Smooth muscle cell (in vitro differentiated cells): ENCODE data around the gene MYADM. TPM values are rescaled to one million over a fixed set of nuclear protein-coding genes. Genes with fewer than 3 reads are reported as not detected.

Source experiments
- DNase-seq: peaks from one replicate; lab custom pipeline; 2025; ENCODE audit not compliant: unreplicated experiment; lab: John Stamatoyannopoulos, UW
- H2AFZ ChIP-seq: fragments of 200-600 bp; sonication (generic); 2 replicates; pipeline ENCODE4 v1.6.0; 2016; ENCODE audit warnings: antibody characterized with exemption, low read depth, mild to moderate bottlenecking
- H3F3A ChIP-seq: fragments of 200-600 bp; sonication (generic); 2 replicates; pipeline ENCODE4 v1.6.0; 2017; ENCODE audit warnings: antibody characterized with exemption, low read depth
- H3K27ac ChIP-seq: fragments of 200-600 bp; sonication (generic); 2 replicates; pipeline ENCODE4 v1.5.1; 2016; ENCODE audit warnings: low read depth, mild to moderate bottlenecking
- H3K27me3 ChIP-seq: fragments of 200-600 bp; sonication (generic); 2 replicates; pipeline ENCODE4 v1.6.1; 2016; ENCODE audit warnings: low read depth, mild to moderate bottlenecking
- H3K36me3 ChIP-seq: fragments of 200-600 bp; sonication (generic); 2 replicates; pipeline ENCODE4 v1.5.1; 2016; ENCODE audit warnings: low read depth
- H3K4me1 ChIP-seq: fragments of 200-600 bp; sonication (generic); 2 replicates; pipeline ENCODE4 v1.5.1; 2016; ENCODE audit warnings: low read depth
- H3K4me2 ChIP-seq: fragments of 200-600 bp; sonication (generic); 2 replicates; pipeline ENCODE4 v1.6.0; 2016; ENCODE audit warnings: mild to moderate bottlenecking
- H3K4me3 ChIP-seq: fragments of 200-600 bp; sonication (generic); 2 replicates; pipeline ENCODE4 v1.5.1; 2016; ENCODE audit warnings: mild to moderate bottlenecking
- H3K79me2 ChIP-seq: fragments of 200-600 bp; sonication (generic); 2 replicates; pipeline ENCODE4 v1.6.0; 2016; ENCODE audit warnings: low read depth, mild to moderate bottlenecking
- H3K9ac ChIP-seq: fragments of 200-600 bp; sonication (generic); 2 replicates; pipeline ENCODE4 v1.6.0; 2016; ENCODE audit warnings: low read depth
- H3K9me3 ChIP-seq: fragments of 200-600 bp; sonication (generic); replicated peaks from 2 replicates; pipeline ENCODE4 v1.5.1; 2016; ENCODE audit warnings: low read depth
- H4K20me1 ChIP-seq: fragments of 200-600 bp; sonication (generic); 2 replicates; pipeline ENCODE4 v1.6.0; 2016; ENCODE audit warnings: low read depth
- WGBS: methylation state at CpG from one replicate; pipeline ENCODE4 v1.1.7; 2016; ENCODE audit warnings: low lambda C conversion rate; 5-methylcytosine and 5-hydroxymethylcytosine counted together
- polyA plus RNA-seq: library from polyadenylated mRNA; unstranded; fragments of >200 nt; fragmentation: Nextera tagmentation; extraction: Ambion mirVana; gene quantifications from 2 replicates; pipeline ENCODE4 v1.2.1, GENCODE V29; 2016
- total RNA-seq: library from RNA; depleted of rRNA; stranded (reverse); fragments of >200 nt; gene quantifications from 2 replicates; pipeline ENCODE4 v1.2.3, GENCODE V29; 2014
- TF ChIP-seq, protein P1 (sequence below): fragments of 200-600 bp; sonication (generic); IDR thresholded peaks from 2 replicates; pipeline ENCODE4 v1.5.1; 2017; ENCODE audit warnings: borderline replicate concordance, mild to moderate bottlenecking, antibody characterized with exemption; ENCODE audit not compliant: insufficient read depth, poor library complexity, severe bottlenecking

The MYADM gene
- total and polyA plus RNA-seq, 2 experiments from 2014 or later = 97.6 to 193 TPM

DNA sequence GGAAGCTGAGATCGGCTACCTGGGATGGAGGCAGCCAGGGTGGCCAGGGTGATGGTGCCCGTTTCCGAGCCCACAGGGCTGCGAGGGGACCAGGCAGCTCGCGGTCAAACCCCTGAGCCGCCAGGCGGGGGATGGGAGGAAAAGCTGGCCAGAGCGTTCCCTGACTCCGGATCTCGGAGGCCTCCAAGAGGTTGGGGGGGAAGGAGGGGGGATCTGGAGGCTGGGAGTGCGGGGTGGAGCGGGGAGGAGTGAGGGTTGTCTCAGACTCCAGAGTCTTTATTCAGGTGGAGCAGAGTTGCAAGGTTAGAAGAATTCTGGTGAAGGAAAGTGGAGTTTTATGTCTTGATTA lies 42.5 kb downstream of the MYADM start:
- H3K27me3 ChIP-seq = peaks cover 64% of the 10 kb centered on the region
- peak overlapping the region; percentile 84 for H3K4me2 ChIP-seq
- H3K9ac ChIP-seq = no peak overlapping the region
- H3K9me3 ChIP-seq = no peaks in the 10 kb centered on the region
- H4K20me1 ChIP-seq = no peaks in the 10 kb centered on the region
- H3K36me3 ChIP-seq = no peaks in the 10 kb centered on the region
- H2AFZ ChIP-seq = no peak overlapping the region
- H3K27ac ChIP-seq = no peak overlapping the region
- peaks cover 6% of the 10 kb centered on the region for H3K4me1 ChIP-seq
- no peaks in the 10 kb centered on the region for H3F3A ChIP-seq
- TF ChIP-seq, protein P1, sequence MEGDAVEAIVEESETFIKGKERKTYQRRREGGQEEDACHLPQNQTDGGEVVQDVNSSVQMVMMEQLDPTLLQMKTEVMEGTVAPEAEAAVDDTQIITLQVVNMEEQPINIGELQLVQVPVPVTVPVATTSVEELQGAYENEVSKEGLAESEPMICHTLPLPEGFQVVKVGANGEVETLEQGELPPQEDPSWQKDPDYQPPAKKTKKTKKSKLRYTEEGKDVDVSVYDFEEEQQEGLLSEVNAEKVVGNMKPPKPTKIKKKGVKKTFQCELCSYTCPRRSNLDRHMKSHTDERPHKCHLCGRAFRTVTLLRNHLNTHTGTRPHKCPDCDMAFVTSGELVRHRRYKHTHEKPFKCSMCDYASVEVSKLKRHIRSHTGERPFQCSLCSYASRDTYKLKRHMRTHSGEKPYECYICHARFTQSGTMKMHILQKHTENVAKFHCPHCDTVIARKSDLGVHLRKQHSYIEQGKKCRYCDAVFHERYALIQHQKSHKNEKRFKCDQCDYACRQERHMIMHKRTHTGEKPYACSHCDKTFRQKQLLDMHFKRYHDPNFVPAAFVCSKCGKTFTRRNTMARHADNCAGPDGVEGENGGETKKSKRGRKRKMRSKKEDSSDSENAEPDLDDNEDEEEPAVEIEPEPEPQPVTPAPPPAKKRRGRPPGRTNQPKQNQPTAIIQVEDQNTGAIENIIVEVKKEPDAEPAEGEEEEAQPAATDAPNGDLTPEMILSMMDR = no peak
- H3K4me3 ChIP-seq = peak overlapping the region; percentile 43
- 4% methylated on average over 3 of the region's 13 CpGs for WGBS
- H3K79me2 ChIP-seq = no peaks in the 10 kb centered on the region
- DNase-seq = no peak

DNA sequence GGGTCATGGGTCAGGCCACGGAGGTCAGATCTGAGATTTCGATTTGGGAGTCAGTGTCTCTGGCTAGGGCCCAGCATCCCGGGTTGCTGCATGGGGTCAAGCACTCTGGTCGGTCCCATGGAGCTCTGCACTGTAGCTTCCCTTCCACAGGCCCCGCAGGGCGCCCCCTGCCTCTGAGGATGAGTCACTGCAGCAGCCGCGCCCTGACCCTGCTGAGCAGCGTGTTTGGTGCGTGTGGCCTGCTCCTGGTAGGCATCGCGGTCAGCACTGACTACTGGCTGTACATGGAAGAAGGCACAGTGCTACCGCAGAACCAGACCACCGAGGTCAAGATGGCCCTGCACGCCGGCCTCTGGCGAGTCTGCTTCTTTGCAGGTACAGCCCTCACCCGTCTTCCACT lies 45.0 kb downstream of the MYADM start:
- Histone ChIP-seq H3K9ac (no peak overlapping the region), H3K4me1 (peaks cover 4% of the 10 kb centered on the region), H3F3A (no peaks in the 10 kb centered on the region), H2AFZ (no peak overlapping the region), H3K4me2 (no peak overlapping the region), H3K9me3 (no peaks in the 10 kb centered on the region), H3K4me3 (no peak overlapping the region), H3K79me2 (no peaks in the 10 kb centered on the region), H4K20me1 (no peaks in the 10 kb centered on the region), H3K27me3 (peaks cover 40% of the 10 kb centered on the region), H3K27ac (no peak overlapping the region), H3K36me3 (no peaks in the 10 kb centered on the region)
- no peak for DNase-seq
- WGBS = 64% methylated on average over 18 of the region's 18 CpGs
- TF ChIP-seq, protein P1 = peak; percentile 25

DNA sequence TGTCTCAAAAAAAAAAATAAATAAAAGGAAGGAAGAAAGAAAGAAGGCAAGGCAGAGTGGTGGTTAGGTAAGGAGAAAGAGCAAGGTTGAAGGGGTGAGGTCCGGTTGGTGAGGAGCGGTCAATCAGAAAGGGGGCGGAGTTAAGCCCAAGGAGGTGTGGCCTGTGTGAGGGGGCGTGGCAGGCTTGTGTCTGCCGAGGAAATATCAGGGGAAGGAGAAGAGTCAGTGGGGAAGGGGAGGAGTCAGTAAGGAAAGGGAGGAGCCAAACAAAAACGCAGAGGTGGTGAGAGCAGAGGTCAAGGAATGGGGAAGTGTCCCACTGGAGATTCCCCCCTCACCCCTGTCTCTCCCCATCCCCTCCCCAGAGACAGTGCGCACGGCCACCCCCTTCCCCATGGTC lies 47.3 kb downstream of the MYADM start:
- Histone ChIP-seq H3K27ac (no peak overlapping the region), H2AFZ (no peak overlapping the region), H3K79me2 (no peaks in the 10 kb centered on the region), H3F3A (no peaks in the 10 kb centered on the region), H3K9ac (no peak overlapping the region), H3K27me3 (peaks cover 18% of the 10 kb centered on the region), H3K36me3 (no peaks in the 10 kb centered on the region), H3K4me2 (no peak overlapping the region), H3K4me3 (no peak overlapping the region), H4K20me1 (no peaks in the 10 kb centered on the region), H3K4me1 (no peaks in the 10 kb centered on the region), H3K9me3 (no peaks in the 10 kb centered on the region)
- 73% methylated on average over 6 of the region's 8 CpGs for WGBS
- no peak for DNase-seq
- TF ChIP-seq, protein P1 = no peak

DNA sequence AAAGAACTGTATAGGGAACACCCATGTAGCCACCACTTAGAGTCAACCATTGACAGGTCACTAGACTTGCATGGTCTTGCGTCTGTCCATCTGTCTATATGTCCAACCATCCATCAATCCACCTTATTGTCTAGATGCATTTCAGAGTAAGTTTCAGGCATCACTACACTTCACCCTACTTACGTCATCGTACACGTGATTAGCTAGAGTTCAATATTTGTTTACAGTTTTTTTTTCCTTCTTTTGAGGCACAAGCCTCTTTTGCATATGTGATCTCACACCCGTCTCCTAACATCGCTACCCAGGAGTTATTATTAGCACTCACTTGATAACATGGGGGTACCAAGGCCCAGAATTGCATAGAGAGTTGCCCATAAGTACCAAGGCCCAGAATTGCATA lies 48.3 kb downstream of the MYADM start:
- Histone ChIP-seq H3K36me3 (no peaks in the 10 kb centered on the region), H3K79me2 (no peaks in the 10 kb centered on the region), H3K9me3 (no peaks in the 10 kb centered on the region), H3K27me3 (peaks cover 8% of the 10 kb centered on the region), H3K4me1 (no peaks in the 10 kb centered on the region), H3K4me2 (no peak overlapping the region), H3K9ac (no peak overlapping the region), H3K27ac (no peak overlapping the region), H2AFZ (no peak overlapping the region), H3F3A (no peaks in the 10 kb centered on the region), H4K20me1 (no peaks in the 10 kb centered on the region), H3K4me3 (no peak overlapping the region)
- WGBS = 93% methylated on average over 6 of the region's 6 CpGs
- TF ChIP-seq, protein P1 = no peak
- no peak for DNase-seq
